ENCODE data around the gene SMLR1.

The SMLR1 gene

DNA sequence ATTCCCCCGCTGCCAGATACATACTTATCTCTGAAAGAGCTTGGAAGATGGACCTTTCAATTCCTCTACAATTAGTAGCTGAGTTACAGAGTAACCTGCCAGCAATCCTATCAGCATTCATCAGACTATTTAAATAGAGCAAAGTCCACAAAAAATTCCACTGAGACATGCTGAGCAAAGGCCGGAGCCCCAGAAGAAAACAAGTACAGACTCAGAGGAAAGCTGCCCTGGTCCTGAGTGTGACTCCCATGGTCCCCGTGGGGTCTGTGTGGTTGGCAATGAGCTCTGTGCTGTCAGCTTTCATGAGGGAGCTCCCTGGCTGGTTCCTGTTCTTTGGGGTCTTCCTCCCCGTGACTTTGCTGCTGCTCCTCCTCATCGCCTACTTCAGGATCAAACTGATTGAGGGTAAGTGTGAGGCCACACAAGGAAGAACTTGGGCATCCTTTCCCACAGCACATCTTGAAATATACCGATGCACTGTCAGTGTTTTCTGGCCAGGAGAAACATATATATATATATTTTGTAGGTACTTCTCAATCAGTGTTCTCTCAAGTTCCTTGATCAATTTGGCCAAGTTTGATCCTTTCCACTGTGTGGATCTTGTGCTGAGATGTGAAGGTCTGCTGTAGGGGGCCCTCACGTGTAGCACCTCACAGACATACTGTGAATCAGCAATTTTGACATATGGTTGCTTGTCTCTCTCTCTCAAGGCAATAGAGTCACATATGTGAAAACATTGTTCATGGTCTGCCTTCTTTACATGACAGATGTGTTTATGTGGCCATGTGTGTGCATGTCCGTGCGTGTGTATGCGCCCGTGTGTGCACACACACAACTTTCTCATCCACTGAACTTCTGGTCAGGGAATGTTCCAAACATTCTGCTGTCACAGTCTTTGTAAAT, at the start of gene SMLR1:
SMLR1 (plus strand) TSS at position 160 of the 903 bp plus-strand sequence; CDS start at position 168, 8 bp downstream.
- H3K79me2 ChIP-seq (ENCODE audit: control insufficient read depth, insufficient read depth, low read length, unreplicated experiment), result no peaks in the 10 kb centered on the region
- H3K27me3 ChIP-seq (ENCODE audit: insufficient read depth, low read length), result no peaks in the 10 kb centered on the region
- H3K4me3 ChIP-seq (ENCODE audit: low read depth, low read length), result no peak within 1 kb of the TSS
- no peak within 1 kb of the TSS for H2AFZ ChIP-seq (ENCODE audit: low read length, unreplicated experiment)
- no peak within 1 kb of the TSS for H3K27ac ChIP-seq (ENCODE audit: low read depth, low read length)
- no peaks in the 10 kb centered on the region for H3K36me3 ChIP-seq (ENCODE audit: insufficient read depth, low read length)
- no peaks in the 10 kb centered on the region for H3K4me1 ChIP-seq (ENCODE audit: control insufficient read depth, insufficient read depth, low read length, unreplicated experiment)

DNA sequence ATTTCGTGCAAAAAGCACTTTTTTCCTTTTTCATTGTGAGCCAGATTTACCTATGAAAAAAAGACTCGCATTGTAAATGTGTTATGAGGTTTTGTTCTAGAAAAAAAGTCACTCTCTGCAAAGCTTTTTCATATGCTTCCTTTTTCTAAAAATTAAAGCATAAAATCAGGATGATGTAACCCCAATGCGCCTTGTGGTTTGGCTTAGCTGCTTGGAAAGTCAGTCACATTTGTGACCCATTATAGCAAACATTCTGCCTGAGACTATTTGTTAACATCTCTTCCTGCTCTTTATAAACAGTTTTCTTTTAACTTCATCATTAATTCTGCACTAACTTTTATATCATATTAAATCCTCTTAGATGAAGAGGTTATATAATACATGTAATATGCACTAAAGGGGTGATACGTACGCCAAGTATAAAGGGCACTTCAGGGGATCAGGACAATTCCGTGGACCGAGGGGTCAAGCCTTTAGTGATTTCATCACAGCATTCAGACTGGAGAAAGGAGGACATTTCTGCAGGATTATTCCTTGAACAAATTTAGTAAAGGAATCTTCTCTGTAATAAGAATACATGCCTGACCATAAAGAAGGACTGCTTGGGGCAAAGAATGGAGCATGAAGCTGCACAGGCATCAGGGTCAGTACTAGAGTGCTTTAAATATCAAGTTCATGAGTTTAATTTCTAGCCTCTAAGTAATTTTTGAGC, 48.1 kb upstream of the SMLR1 start:
- Histone ChIP-seq H3K79me2 (ENCODE audit: control insufficient read depth, insufficient read depth, low read length, unreplicated experiment) (no peaks in the 10 kb centered on the region), H3K4me1 (ENCODE audit: control insufficient read depth, insufficient read depth, low read length, unreplicated experiment) (peaks cover 15% of the 10 kb centered on the region), H3K27ac (ENCODE audit: low read depth, low read length) (no peak overlapping the region), H2AFZ (ENCODE audit: low read length, unreplicated experiment) (peak overlapping the region; percentile 27), H3K27me3 (ENCODE audit: insufficient read depth, low read length) (no peaks in the 10 kb centered on the region), H3K36me3 (ENCODE audit: insufficient read depth, low read length) (no peaks in the 10 kb centered on the region), H3K4me3 (ENCODE audit: low read depth, low read length) (peak overlapping the region; percentile 54)

- Histone ChIP-seq H3K79me2 (ENCODE audit: control insufficient read depth, insufficient read depth, low read length, unreplicated experiment) (no peaks in the 10 kb centered on the region), H3K4me1 (ENCODE audit: control insufficient read depth, insufficient read depth, low read length, unreplicated experiment) (peaks cover 15% of the 10 kb centered on the region), H3K36me3 (ENCODE audit: insufficient read depth, low read length) (no peaks in the 10 kb centered on the region), H3K4me3 (ENCODE audit: low read depth, low read length) (peak overlapping the region; percentile 54; the same call in 1 of the 2 replicates), H2AFZ (ENCODE audit: low read length, unreplicated experiment) (no peak overlapping the region), H3K27ac (ENCODE audit: low read depth, low read length) (no peak overlapping the region), H3K27me3 (ENCODE audit: insufficient read depth, low read length) (no peaks in the 10 kb centered on the region)
Observed at GRCh38 chr6:130779658-130780033, 47.6 kb upstream of the SMLR1 start.

DNA sequence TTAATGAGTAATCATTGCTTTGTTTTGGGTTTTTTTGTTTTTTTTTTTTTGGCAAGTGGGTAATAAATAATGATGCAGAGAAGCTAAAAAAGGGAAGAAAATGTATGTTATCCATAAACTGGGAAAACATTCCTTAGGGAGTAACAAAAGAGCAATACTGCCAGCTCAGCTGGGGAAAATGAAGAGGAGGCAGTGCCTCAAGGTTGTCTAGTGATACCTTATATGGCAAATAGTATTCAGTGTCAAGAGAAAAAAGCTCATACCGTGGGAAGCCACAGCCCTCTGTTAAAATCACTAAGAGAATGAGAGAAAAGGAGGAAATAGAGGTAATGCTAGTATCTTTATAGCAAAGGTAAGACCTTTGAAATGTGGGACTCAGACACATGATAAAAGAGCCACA, 47.1 kb upstream of the SMLR1 start:
- Histone ChIP-seq H3K79me2 (ENCODE audit: control insufficient read depth, insufficient read depth, low read length, unreplicated experiment) (no peaks in the 10 kb centered on the region), H3K4me1 (ENCODE audit: control insufficient read depth, insufficient read depth, low read length, unreplicated experiment) (peaks cover 15% of the 10 kb centered on the region), H2AFZ (ENCODE audit: low read length, unreplicated experiment) (no peak overlapping the region), H3K4me3 (ENCODE audit: low read depth, low read length) (no peak overlapping the region), H3K36me3 (ENCODE audit: insufficient read depth, low read length) (no peaks in the 10 kb centered on the region), H3K27ac (ENCODE audit: low read depth, low read length) (no peak overlapping the region), H3K27me3 (ENCODE audit: insufficient read depth, low read length) (no peaks in the 10 kb centered on the region)

GRCh38 chr6:130781557-130781956, 45.6 kb upstream of the SMLR1 start:
- H3K27me3 ChIP-seq (ENCODE audit: insufficient read depth, low read length), result no peaks in the 10 kb centered on the region; the same call in 1 of the 2 replicates

GRCh38 chr6:130783416-130784107, 43.6 kb upstream of the SMLR1 start:
- Histone ChIP-seq H3K27me3 (ENCODE audit: insufficient read depth, low read length) (no peaks in the 10 kb centered on the region; the same call in 1 of the 2 replicates), H3K36me3 (ENCODE audit: insufficient read depth, low read length) (no peaks in the 10 kb centered on the region), H3K4me3 (ENCODE audit: low read depth, low read length) (no peak overlapping the region)

More at GRCh38 chr6:130781557-130781956, 45.6 kb upstream of the SMLR1 start:
- no peaks in the 10 kb centered on the region for H3K36me3 ChIP-seq (ENCODE audit: insufficient read depth, low read length)
- no peak overlapping the region for H2AFZ ChIP-seq (ENCODE audit: low read length, unreplicated experiment)
- H3K79me2 ChIP-seq (ENCODE audit: control insufficient read depth, insufficient read depth, low read length, unreplicated experiment), result no peaks in the 10 kb centered on the region
- H3K27ac ChIP-seq (ENCODE audit: low read depth, low read length), result no peak overlapping the region
- H3K4me3 ChIP-seq (ENCODE audit: low read depth, low read length), result no peak overlapping the region
- H3K4me1 ChIP-seq (ENCODE audit: control insufficient read depth, insufficient read depth, low read length, unreplicated experiment), result peaks cover 15% of the 10 kb centered on the region

DNA sequence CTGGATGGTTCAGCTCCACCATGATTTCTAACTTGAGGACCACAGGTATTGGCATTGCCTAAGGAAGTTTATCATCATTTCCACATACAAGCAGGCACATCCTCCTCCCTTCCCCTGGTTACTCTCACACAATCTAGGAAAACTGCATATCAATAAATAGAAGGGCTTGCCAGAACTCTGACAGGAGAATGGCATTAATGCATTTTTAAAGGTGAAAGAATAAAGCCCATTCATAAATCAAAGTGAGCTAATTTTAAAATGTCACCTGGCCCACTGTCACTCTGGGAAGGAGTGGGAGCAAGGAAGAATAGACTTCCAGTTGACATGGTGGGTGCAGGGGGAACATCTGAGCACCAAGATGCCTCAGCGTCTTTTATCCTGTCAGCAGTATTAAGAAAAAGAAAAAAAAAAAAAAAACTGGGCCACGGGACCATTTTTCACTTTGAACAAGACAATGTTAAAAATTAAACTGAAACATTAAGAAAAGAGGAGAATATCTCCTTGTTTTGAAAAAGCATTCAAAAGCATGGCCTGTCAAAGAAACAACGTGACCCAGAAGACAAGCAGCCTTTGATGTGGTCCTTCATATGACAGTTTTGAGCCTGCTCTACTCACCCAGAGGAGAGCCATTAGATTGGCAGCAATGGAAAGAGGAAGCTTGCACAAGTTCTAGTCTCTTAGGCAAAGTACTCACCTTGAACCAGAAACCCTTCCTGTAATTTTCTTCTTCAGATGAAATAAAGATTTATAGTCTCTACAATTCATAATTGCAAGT, 39.3 kb upstream of the SMLR1 start:
- H3K27me3 ChIP-seq (ENCODE audit: insufficient read depth, low read length), result no peaks in the 10 kb centered on the region; the same call in 1 of the 2 replicates
- H3K36me3 ChIP-seq (ENCODE audit: insufficient read depth, low read length), result no peaks in the 10 kb centered on the region
- H3K4me1 ChIP-seq (ENCODE audit: control insufficient read depth, insufficient read depth, low read length, unreplicated experiment), result no peaks in the 10 kb centered on the region
- no peak overlapping the region for H2AFZ ChIP-seq (ENCODE audit: low read length, unreplicated experiment)
- H3K4me3 ChIP-seq (ENCODE audit: low read depth, low read length), result no peak overlapping the region
- no peaks in the 10 kb centered on the region for H3K79me2 ChIP-seq (ENCODE audit: control insufficient read depth, insufficient read depth, low read length, unreplicated experiment)
- H3K27ac ChIP-seq (ENCODE audit: low read depth, low read length), result no peak overlapping the region

More at GRCh38 chr6:130783416-130784107, 43.6 kb upstream of the SMLR1 start:
- Histone ChIP-seq H3K79me2 (ENCODE audit: control insufficient read depth, insufficient read depth, low read length, unreplicated experiment) (no peaks in the 10 kb centered on the region), H3K27ac (ENCODE audit: low read depth, low read length) (no peak overlapping the region), H3K4me1 (ENCODE audit: control insufficient read depth, insufficient read depth, low read length, unreplicated experiment) (peaks cover 13% of the 10 kb centered on the region), H2AFZ (ENCODE audit: low read length, unreplicated experiment) (no peak overlapping the region)

DNA sequence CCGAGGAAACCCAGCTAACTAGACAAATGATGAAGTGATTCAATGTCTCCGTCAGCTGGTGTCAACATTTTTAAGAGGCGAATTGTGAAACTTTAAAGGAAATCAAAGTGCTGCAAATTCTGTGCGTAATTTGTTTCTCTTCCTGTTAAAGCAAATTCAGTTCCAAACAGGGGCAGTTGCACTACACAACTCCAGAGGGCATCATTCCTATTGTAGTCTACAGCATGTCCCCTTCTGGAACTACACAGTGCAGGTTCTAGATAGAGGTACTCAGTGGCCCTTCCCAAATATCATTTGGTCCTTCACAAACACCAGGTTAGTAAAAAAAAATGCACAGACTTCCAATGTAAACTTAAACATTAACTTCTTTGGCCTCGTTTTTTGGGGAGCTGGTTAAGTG, 38.3 kb upstream of the SMLR1 start:
- Histone ChIP-seq H2AFZ (ENCODE audit: low read length, unreplicated experiment) (no peak overlapping the region), H3K79me2 (ENCODE audit: control insufficient read depth, insufficient read depth, low read length, unreplicated experiment) (no peaks in the 10 kb centered on the region), H3K27ac (ENCODE audit: low read depth, low read length) (no peak overlapping the region), H3K36me3 (ENCODE audit: insufficient read depth, low read length) (no peaks in the 10 kb centered on the region), H3K4me1 (ENCODE audit: control insufficient read depth, insufficient read depth, low read length, unreplicated experiment) (no peaks in the 10 kb centered on the region), H3K27me3 (ENCODE audit: insufficient read depth, low read length) (no peaks in the 10 kb centered on the region; the same call in 1 of the 2 replicates), H3K4me3 (ENCODE audit: low read depth, low read length) (no peak overlapping the region)

GRCh38 chr6:130794010-130794697, 33.1 kb upstream of the SMLR1 start:
- H3K27me3 ChIP-seq (ENCODE audit: insufficient read depth, low read length), result no peaks in the 10 kb centered on the region
- no peak overlapping the region for H2AFZ ChIP-seq (ENCODE audit: low read length, unreplicated experiment)
- H3K4me3 ChIP-seq (ENCODE audit: low read depth, low read length), result no peak overlapping the region
- no peaks in the 10 kb centered on the region for H3K79me2 ChIP-seq (ENCODE audit: control insufficient read depth, insufficient read depth, low read length, unreplicated experiment)
- peaks cover 9% of the 10 kb centered on the region for H3K4me1 ChIP-seq (ENCODE audit: control insufficient read depth, insufficient read depth, low read length, unreplicated experiment)
- no peaks in the 10 kb centered on the region for H3K36me3 ChIP-seq (ENCODE audit: insufficient read depth, low read length)
- no peak overlapping the region for H3K27ac ChIP-seq (ENCODE audit: low read depth, low read length)

Data from ACC112 (cell line).